GM18507 (cell line): ENCODE measurements around the gene RNPEP.
"Not testable (repeated sequence)": the region's sequence is repeated elsewhere in the genome, so short reads cannot be mapped to it uniquely, and the experiment has no call there.

ENCODE experiments used
- DNase-seq: peaks from one replicate; pipeline ENCODE4 v3.0.0; 2011; ENCODE audit warnings: low read depth; ENCODE audit not compliant: insufficient read length; ENCODE audit errors: extremely low spot score
- FAIRE-seq: peaks from 2 replicates; lab custom pipeline; 2011; peaks lifted over from hg19 to GRCh38; lab: Jason Lieb, UNC

The RNPEP gene

DNA sequence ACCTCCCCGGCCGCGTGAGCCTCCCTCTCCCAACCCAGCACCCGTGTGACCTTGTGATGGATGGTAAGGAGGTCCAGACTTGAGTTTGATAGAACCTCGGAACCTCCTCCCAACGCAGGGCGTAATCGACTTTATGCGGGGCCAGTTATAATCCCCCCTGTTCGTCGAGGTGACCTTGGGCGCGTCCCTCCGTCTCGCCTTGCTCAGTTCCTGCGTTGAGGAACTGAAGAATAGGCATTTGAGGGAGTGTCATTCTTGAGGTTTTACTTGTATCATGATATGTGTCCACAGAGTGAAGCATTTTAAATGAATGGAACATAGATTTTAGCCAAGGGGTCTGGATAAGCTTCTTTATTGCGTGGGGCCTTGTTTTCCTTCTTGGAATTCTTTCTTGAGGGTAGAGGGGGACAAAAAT is 26.7 kb upstream of the RNPEP start:
- FAIRE-seq (no peak), DNase-seq (no peak)

- DNase-seq (no peak), FAIRE-seq (no peak)
Observed at GRCh38 chr1:201958348-201958747, 24.1 kb upstream of the RNPEP start.

- FAIRE-seq, DNase-seq: not testable (repeated sequence)
Observed at GRCh38 chr1:201962382-201962781, 20.1 kb upstream of the RNPEP start.

DNA sequence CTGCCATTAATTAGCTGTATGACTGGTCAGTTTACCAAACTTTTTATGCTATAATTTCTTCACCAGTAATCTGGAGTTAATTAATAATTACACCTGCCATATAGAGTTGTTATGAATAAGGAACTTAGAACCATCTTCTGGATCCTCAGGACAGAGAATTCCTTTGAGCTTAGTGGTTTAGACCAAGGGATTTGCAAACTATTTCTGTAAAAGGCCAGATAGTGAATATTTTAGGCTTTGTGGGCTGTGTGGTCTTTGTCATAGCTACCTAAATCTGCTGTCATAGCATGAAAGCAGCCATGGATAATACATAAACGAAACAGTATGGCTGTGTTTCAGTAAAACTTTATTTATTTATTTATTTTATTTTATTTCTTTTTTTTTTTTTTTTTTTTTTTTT is 18.2 kb upstream of the RNPEP start:
- no peak for DNase-seq
- FAIRE-seq, result no peak

- FAIRE-seq (no peak), DNase-seq (no peak)
Observed at GRCh38 chr1:201966171-201966570, 16.3 kb upstream of the RNPEP start.

DNA sequence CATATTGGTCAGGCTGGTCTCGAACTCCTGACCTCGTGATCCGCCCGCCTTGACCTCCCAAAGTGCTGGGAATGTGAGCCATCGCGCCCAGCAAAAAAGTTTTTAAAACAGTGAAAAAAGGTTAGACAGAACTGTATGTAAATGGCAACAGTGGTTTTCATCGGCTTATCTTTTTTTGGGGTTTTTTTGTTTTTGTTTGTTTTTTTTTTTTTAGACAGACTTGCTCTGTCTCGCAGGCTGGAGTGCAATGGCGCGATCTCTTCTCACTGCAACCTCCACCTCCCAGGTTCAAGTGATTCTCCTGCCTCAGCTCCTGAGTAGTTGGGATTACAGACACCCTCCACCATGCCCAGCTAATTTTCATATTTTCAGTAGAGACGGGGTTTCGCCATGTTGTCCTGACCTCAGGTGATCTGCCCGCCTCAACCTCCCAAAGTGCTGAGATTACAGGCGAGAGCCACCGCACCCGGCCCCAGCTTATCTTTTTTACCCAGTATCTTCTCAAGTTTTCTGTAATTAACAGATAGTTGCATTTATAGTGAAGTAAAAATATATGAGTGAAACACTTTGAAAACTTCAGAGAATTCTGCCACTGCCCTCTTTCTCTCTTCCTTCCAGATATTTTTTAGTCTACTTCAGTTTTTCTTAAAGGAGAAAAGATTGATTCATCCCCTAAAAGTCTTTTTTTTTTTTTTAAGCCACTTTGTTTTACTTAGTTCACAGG is 14.1 kb upstream of the RNPEP start:
- FAIRE-seq, result no peak
- DNase-seq, result no peak

DNA sequence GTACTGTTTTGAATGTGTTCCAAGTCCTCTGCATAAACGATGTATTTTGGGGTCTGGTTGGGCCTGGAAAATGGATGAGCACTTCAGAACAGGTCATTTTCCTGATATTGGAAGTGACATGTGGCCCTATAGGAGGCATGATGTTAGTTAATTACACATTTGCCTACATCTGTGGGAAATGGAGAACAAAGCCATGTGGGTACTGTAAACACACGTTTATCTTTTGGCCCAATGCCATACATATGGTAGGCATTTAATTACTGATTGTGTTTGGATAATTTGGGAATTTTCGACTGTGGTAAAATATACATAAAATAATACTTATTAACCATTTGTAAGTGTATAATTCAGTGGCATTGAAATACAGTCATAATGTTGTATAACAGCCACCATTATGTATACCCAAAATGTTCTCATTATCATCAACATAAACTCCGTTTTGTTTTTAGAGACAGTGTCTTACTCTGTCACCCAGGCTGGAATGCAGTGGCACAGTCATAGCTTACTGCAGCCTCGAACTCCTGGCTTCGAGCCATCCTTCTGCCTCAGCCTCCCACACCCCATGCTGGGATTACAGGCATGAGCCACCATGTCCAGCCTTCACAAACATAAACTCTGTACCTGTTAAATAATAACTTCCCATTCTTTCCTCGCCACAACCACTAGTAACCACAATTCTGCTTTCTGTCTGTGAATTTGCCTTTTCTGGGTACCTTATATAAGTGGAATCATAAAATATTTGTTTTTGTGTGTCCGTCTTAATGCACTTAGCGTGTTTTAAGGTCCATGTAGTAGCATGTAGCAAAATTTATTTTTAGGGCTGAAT is 11.9 kb upstream of the RNPEP start:
- FAIRE-seq, result no peak
- DNase-seq, result no peak

GRCh38 chr1:201982082-201982622 is 296 bp upstream of the RNPEP start:
- FAIRE-seq (peak; percentile 36), DNase-seq (peak; percentile 78)

DNA sequence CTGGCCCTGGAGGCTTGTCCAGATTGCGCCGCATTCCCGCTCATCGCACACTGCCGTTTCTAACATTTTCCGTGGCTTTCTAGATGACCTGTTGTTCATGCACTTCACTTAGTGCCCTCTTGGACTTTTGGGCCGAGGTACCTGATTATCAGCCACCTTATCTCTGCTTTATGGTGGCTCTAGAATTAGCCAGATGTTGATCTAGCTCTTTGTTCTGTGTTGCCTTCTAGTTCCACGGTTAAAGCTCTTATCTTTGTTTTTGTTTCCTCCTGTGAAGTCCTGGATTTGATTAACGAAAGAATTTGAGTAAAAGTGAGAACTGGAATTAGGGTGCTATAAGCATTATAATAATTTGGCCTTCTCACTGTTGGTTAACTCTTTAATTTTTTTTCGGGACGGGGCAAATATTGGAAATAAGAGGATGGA is 945 bp downstream of the RNPEP start:
- FAIRE-seq, result no peak
- DNase-seq, result no peak

- FAIRE-seq (no peak), DNase-seq (no peak)
Observed at GRCh38 chr1:201984446-201984845, 2.0 kb downstream of the RNPEP start.

DNA sequence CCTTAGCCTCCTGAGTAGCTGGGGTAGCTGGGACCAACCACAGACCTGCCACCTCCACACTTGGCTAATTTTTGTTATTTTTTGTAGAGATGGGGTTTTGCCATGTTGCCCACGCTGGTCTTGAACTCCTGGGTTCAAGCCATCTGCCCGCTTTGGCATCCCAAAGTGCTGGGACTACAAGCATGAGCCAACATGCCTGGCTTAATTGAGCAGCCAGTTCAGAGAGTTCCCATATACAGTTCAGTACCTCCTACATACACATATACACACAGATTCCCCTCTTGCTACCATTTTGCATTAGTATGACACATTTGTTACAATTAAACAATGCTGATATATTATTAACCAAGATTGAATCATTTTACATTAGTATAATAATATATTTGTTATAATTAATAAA is 2.9 kb downstream of the RNPEP start:
- no peak for FAIRE-seq
- DNase-seq, result no peak

GRCh38 chr1:201988601-201989000 is 6.2 kb downstream of the RNPEP start:
- no peak for FAIRE-seq
- DNase-seq, result no peak

GRCh38 chr1:201989354-201990128 is 7.1 kb downstream of the RNPEP start:
- DNase-seq, result no peak
- no peak for FAIRE-seq

- no peak for DNase-seq
- no peak for FAIRE-seq
Observed at GRCh38 chr1:201990427-201990826, 8.0 kb downstream of the RNPEP start.

DNA sequence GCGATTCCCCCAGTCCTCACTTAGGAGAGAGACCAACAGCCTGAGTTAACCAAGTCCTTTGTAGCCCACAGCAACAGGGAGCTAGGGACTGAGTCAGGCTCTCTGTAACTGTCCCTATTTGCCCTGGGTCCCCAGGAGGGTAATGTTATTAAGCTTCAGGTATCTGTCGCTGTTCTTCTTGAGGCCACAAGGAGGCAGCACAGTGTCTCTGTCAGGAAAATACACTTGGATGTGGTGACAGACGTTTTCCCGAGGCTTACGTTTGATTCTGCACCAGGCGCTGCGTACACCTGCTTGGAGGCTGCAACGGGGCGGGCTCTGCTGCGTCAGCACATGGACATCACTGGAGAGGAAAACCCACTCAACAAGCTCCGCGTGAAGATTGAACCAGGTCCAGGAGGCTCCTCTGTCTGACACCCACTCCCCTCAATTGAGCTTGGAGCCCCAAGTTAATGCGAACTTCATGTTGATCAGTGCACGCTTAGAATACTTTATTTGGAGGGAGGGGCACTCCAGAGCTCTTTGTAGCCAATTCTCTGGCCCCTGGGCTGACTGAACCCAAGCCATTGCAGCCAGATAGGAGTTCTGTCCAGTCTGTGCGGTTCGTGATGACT is 17.3 kb downstream of the RNPEP start:
- FAIRE-seq, result peak; percentile 68
- peak; percentile 25 for DNase-seq

GRCh38 chr1:202002507-202002906 is 20.1 kb downstream of the RNPEP start:
- DNase-seq, result no peak
- no peak for FAIRE-seq

DNA sequence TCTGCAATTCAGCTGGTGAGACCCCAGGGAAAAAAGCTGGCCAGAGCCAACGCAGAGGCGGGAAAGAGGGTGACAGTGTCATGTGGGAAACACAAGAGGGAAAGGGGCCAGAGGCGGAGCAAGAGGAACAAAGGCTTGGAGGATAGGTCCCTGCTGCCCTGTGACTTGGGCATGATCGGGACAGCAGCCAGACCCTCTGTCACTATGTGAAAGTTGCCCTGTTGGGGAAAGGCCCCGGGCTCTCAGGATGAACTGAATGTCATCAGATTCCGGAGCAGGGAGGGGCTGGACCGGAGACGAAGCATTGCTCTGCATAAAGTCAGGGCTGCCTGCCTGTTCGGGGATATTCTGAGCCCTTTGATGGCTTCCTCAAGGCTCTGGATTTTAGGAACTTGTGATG is 22.3 kb downstream of the RNPEP start:
- FAIRE-seq, result no peak
- DNase-seq, result no peak

GRCh38 chr1:202005958-202006357 is 23.5 kb downstream of the RNPEP start:
- no peak for DNase-seq
- FAIRE-seq, result no peak

- no peak for DNase-seq
- no peak for FAIRE-seq
Observed at GRCh38 chr1:202007304-202007703, 24.9 kb downstream of the RNPEP start.
